ENCODE data around the gene ELOVL1.

ELOVL1 gene

GRCh38 chr1:43331688-43332087 is 36.1 kb downstream of the ELOVL1 start:
- ChIA-PET CTCF (no interaction called here), POLR2A (no interaction called here)
- DNase-seq (ENCODE audit: low read depth, low spot score), result no peak
- no peak overlapping the region for H3K4me3 ChIP-seq (ENCODE audit: low read depth, low read length)
- TF ChIP-seq CTCF (IDR thresholded peaks at IDR 0.05; ENCODE audit: insufficient read depth, low read length, missing control alignments), result no peak

DNA sequence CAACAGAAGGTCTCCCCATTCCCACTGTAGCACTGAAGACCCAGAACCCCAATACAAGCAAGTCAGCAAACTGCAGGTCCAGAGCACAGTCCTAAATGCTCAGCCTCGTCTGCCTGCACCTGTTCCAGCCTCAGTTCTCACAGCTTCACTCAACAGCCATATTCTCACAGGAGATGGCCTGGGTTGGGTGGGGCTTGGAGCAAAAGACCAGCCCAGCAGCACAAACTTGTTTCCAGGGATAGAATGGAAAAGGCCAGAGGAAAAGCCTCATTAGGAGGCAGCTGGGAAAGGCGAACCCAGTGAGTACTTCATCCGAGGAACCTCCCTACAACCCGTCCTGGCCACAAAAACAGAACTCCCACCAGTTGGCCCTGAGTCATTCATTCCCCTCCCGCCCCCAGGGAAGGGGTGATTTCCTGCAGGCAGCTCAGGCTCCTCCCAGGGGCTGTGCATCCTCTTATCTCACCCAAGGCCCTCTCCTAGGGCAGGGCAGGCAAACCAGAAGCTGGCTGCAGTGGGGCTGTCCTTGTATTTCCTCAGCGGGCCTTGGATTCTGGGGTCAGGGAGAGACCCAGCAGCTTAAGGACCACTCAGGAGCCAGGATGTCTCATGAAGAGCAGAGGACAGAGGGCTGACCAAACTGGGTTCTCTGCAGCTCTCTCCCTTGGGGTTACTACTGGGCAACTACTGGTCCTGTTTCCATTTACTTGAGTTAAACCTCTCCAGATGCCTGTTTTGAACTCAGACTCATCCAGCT is 37.6 kb downstream of the ELOVL1 start:
- ChIA-PET CTCF (interaction anchor here (0.7 to 1.1 kb wide), 3 partner anchors 14 to 103 kb away, joined by 3 read pairs; no protein-coding TSS in a partner anchor), POLR2A (no interaction called here)
- no peak overlapping the region for H3K4me3 ChIP-seq (ENCODE audit: low read depth, low read length)
- DNase-seq (ENCODE audit: low read depth, low spot score), result no peak
- TF ChIP-seq CTCF (IDR thresholded peaks at IDR 0.05; ENCODE audit: insufficient read depth, low read length, missing control alignments), result no peak

DNA sequence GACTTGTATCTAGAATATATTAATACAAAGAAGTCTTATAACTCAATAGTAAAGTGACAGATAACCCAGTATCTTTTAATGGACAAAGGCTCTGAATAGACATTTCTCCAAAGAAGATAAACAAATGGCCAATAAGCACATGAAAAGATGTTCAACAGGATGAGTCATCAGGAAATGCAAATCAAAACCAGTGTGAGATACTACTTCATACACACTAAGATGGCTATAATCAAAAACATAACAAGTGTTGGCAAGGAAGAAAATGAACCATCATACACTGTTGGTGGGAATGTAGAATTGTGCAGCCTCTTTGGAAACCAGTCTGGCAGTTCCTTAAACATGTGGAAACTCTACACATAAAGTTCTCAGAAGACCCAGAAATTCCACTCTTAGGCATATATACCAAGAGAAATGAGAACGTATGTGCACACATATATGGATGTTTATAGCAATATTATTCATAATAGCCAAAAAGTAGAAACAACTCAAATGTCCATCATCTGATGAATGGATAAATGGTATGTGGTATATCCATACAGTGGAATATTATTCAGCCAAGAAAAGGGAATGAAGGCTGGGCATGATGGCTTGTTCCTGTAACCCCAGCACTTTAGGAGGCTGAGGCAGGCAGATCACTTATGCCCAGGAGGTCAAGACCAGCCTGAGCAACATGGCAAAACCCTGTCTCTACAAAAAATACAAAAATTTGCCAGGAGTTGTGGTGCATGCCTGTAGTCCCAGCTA is 40.1 kb downstream of the ELOVL1 start:
- no peak for TF ChIP-seq CTCF (IDR thresholded peaks at IDR 0.05; ENCODE audit: insufficient read depth, low read length, missing control alignments)
- CTCF ChIA-PET, result no interaction called here
- DNase-seq (ENCODE audit: low read depth, low spot score), result no peak
- POLR2A ChIA-PET, result no interaction called here
- no peak overlapping the region for H3K4me3 ChIP-seq (ENCODE audit: low read depth, low read length)

GRCh38 chr1:43325381-43325780 is 42.4 kb downstream of the ELOVL1 start:
- no peak for DNase-seq (ENCODE audit: low read depth, low spot score)
- no peak overlapping the region for H3K4me3 ChIP-seq (ENCODE audit: low read depth, low read length)
- POLR2A ChIA-PET, result no interaction called here
- no peak for TF ChIP-seq CTCF (IDR thresholded peaks at IDR 0.05; ENCODE audit: insufficient read depth, low read length, missing control alignments)
- CTCF ChIA-PET, result interaction anchor here (1.3 kb wide), 1 partner anchor 98 kb away, joined by 4 read pairs; no protein-coding TSS in a partner anchor

GRCh38 chr1:43324810-43325209 is 43.0 kb downstream of the ELOVL1 start:
- ChIA-PET POLR2A (no interaction called here), CTCF (interaction anchor here (1.3 kb wide), 1 partner anchor 98 kb away, joined by 4 read pairs; no protein-coding TSS in a partner anchor)
- no peak for TF ChIP-seq CTCF (IDR thresholded peaks at IDR 0.05; ENCODE audit: insufficient read depth, low read length, missing control alignments)
- H3K4me3 ChIP-seq (ENCODE audit: low read depth, low read length), result no peak overlapping the region
- DNase-seq (ENCODE audit: low read depth, low spot score), result no peak

GRCh38 chr1:43322506-43322905 is 45.3 kb downstream of the ELOVL1 start:
- CTCF ChIA-PET, result no interaction called here
- no peak overlapping the region for H3K4me3 ChIP-seq (ENCODE audit: low read depth, low read length)
- DNase-seq (ENCODE audit: low read depth, low spot score), result no peak
- POLR2A ChIA-PET, result no interaction called here
- TF ChIP-seq CTCF (IDR thresholded peaks at IDR 0.05; ENCODE audit: insufficient read depth, low read length, missing control alignments), result no peak

All from AG04449 (cell line).